SK-N-SH treated with all-trans-retinoic acid at 6 μM for 48 hours (cell line): Measurements from ENCODE around the gene TAS2R41.

Experiments
- ATAC-seq: fragments of 200-7000 bp; cut with Tn5 transposase; 3 replicates; pipeline ENCODE4 v1.9.1; 2020; ENCODE audit warnings: mild to moderate bottlenecking, moderate library complexity
- BACH2 ChIP-seq: fragments of 250-450 bp; sonication (Bioruptor Pico); IDR thresholded peaks from 2 replicates; pipeline ENCODE4 v1.9.0; 2021; ENCODE audit warnings: mild to moderate bottlenecking, borderline replicate concordance
- CREB5 ChIP-seq: fragments of 250-450 bp; sonication (Bioruptor Pico); IDR thresholded peaks from 2 replicates; pipeline ENCODE4 v1.5.1; 2020; ENCODE audit warnings: low read depth, mild to moderate bottlenecking, moderate library complexity
- CSDC2 ChIP-seq: fragments of 250-450 bp; sonication (Bioruptor Pico); IDR thresholded peaks from 2 replicates; pipeline ENCODE4 v1.5.0; 2020; ENCODE audit warnings: mild to moderate bottlenecking, moderate library complexity
- CSRNP3 ChIP-seq: fragments of 250-450 bp; sonication (Bioruptor Pico); IDR thresholded peaks from 2 replicates; pipeline ENCODE4 v1.5.1; 2021; ENCODE audit warnings: mild to moderate bottlenecking, moderate library complexity
- ESRRG ChIP-seq: fragments of 250-450 bp; sonication (Bioruptor Pico); IDR thresholded peaks from 2 replicates; pipeline ENCODE4 v1.6.1; 2021; ENCODE audit warnings: mild to moderate bottlenecking
- GLIS3 ChIP-seq: fragments of 250-450 bp; sonication (Bioruptor Pico); IDR thresholded peaks from 2 replicates; pipeline ENCODE4 v1.5.0; 2020; ENCODE audit warnings: mild to moderate bottlenecking, moderate library complexity
- ISL1 ChIP-seq: fragments of 250-450 bp; sonication (Bioruptor Pico); IDR thresholded peaks from 2 replicates; pipeline ENCODE4 v2.1.2; 2022; ENCODE audit warnings: mild to moderate bottlenecking, moderate library complexity
- OSR1 ChIP-seq: fragments of 250-450 bp; sonication (Bioruptor Pico); IDR thresholded peaks from 2 replicates; pipeline ENCODE4 v1.8.0; 2022; ENCODE audit warnings: moderate library complexity, mild to moderate bottlenecking, inconsistent platforms
- POU6F1 ChIP-seq: fragments of 250-450 bp; sonication (Bioruptor Pico); IDR thresholded peaks from 2 replicates; pipeline ENCODE4 v1.8.0; 2021; ENCODE audit warnings: low read depth, mild to moderate bottlenecking, moderate library complexity, borderline replicate concordance
- PPARA ChIP-seq: fragments of 250-450 bp; sonication (Bioruptor Pico); IDR thresholded peaks from 2 replicates; pipeline ENCODE4 v1.5.0; 2020; ENCODE audit warnings: mild to moderate bottlenecking, borderline replicate concordance
- RARB ChIP-seq: fragments of 250-450 bp; sonication (Bioruptor Pico); IDR thresholded peaks from 2 replicates; pipeline ENCODE4 v1.8.0; 2021; ENCODE audit warnings: mild to moderate bottlenecking, moderate library complexity
- SNAI2 ChIP-seq: fragments of 250-450 bp; sonication (Bioruptor Pico); IDR thresholded peaks from 2 replicates; pipeline ENCODE4 v1.5.0; 2020; ENCODE audit warnings: mild to moderate bottlenecking, moderate library complexity
- TOX ChIP-seq: fragments of 250-450 bp; sonication (Bioruptor Pico); IDR thresholded peaks from 2 replicates; pipeline ENCODE4 v1.8.0; 2021; ENCODE audit warnings: mild to moderate bottlenecking, moderate library complexity, borderline replicate concordance
- TSHZ2 ChIP-seq: fragments of 250-450 bp; sonication (Bioruptor Pico); IDR thresholded peaks from 2 replicates; pipeline ENCODE4 v1.5.0; 2020; ENCODE audit warnings: mild to moderate bottlenecking, moderate library complexity
- ZC3H10 ChIP-seq: fragments of 250-450 bp; sonication (Bioruptor Pico); IDR thresholded peaks from 2 replicates; pipeline ENCODE4 v1.5.1; 2021; ENCODE audit warnings: mild to moderate bottlenecking, moderate library complexity
- ZFP30 ChIP-seq: fragments of 450-650 bp; formaldehyde crosslinking; IDR thresholded peaks from 2 replicates; pipeline ENCODE4 v1.5.0; 2022; ENCODE audit warnings: mild to moderate bottlenecking, moderate library complexity
- ZNF70 ChIP-seq: fragments of 450-650 bp; formaldehyde crosslinking; IDR thresholded peaks from 2 replicates; pipeline ENCODE4 v1.5.0; 2020; ENCODE audit warnings: mild to moderate bottlenecking, moderate library complexity
- ZNF8 ChIP-seq: fragments of 450-650 bp; formaldehyde crosslinking; IDR thresholded peaks from 2 replicates; pipeline ENCODE4 v1.5.0; 2020; ENCODE audit warnings: mild to moderate bottlenecking, moderate library complexity

Gene TAS2R41

GRCh38 chr7:143462045-143462444, 15.6 kb upstream of the TAS2R41 start:
- TF ChIP-seq ZNF8 (CRISPR knock-in tag) (no peak), BACH2 (no peak)
- no peak for ATAC-seq

- no peak for ATAC-seq
- TF ChIP-seq CSRNP3 (CRISPR knock-in tag), result no peak
- no peak for TF ChIP-seq ZC3H10 (CRISPR knock-in tag)
- no peak for TF ChIP-seq CSDC2 (CRISPR knock-in tag)
- TF ChIP-seq CREB5 (CRISPR knock-in tag), result no peak
- TF ChIP-seq ZNF8 (CRISPR knock-in tag), result no peak
- TF ChIP-seq BACH2, result no peak
- no peak for TF ChIP-seq ZNF70 (CRISPR knock-in tag)
- TF ChIP-seq ISL1 (CRISPR knock-in tag), result no peak
- TF ChIP-seq PPARA (CRISPR knock-in tag), result no peak
- no peak for TF ChIP-seq POU6F1 (CRISPR knock-in tag)
- no peak for TF ChIP-seq TSHZ2 (CRISPR knock-in tag)
- TF ChIP-seq OSR1, result no peak
- no peak for TF ChIP-seq ESRRG
- no peak for TF ChIP-seq SNAI2 (CRISPR knock-in tag)
These were observed 14.1 kb upstream of the TAS2R41 start for GRCh38 chr7:143463556-143463955.

- ATAC-seq, result no peak
- TF ChIP-seq ZNF8 (CRISPR knock-in tag) (no peak), POU6F1 (CRISPR knock-in tag) (no peak), ZC3H10 (CRISPR knock-in tag) (no peak), GLIS3 (no peak), ZFP30 (CRISPR knock-in tag) (no peak)
These were observed 13.7 kb upstream of the TAS2R41 start for GRCh38 chr7:143463957-143464356.

- ATAC-seq, result no peak
- TF ChIP-seq CSRNP3 (CRISPR knock-in tag), result no peak
- TF ChIP-seq RARB (CRISPR knock-in tag), result no peak
- TF ChIP-seq TSHZ2 (CRISPR knock-in tag), result no peak
- TF ChIP-seq TOX (CRISPR knock-in tag), result no peak
- TF ChIP-seq ZFP30 (CRISPR knock-in tag), result no peak
- TF ChIP-seq CSDC2 (CRISPR knock-in tag), result no peak
- TF ChIP-seq ESRRG, result no peak
These were observed 9.9 kb upstream of the TAS2R41 start for GRCh38 chr7:143467724-143468123.

- ATAC-seq, result peak; percentile 43; the same call in 2 of the 3 replicates
These were observed 5.5 kb upstream of the TAS2R41 start for GRCh38 chr7:143472071-143472689.
